K562 (cell line): ENCODE data around the gene SPDL1. TPM values are rescaled to one million over a fixed set of nuclear protein-coding genes. Genes with fewer than 3 reads are reported as not detected.

Source experiments
- ATAC-seq: fragments of 200-7000 bp; cut with Tn5 transposase; 3 replicates; pipeline ENCODE4 v1.9.1; 2020; ENCODE audit warnings: moderate library complexity
- BruUV-seq: library from RNA; stranded (reverse); fragments of 400-500 nt; replicated peaks from 2 replicates; lab custom pipeline; 2021; lab: Mats Ljungman, UMichigan
- CTCF ChIA-PET: fragments of 300-600 bp; formaldehyde crosslinking; extraction: SDS; loops from one replicate; lab custom pipeline; 2021; ENCODE audit warnings: low intra/inter-chr PET ratio; lab: Yijun Ruan, JAX
- POLR2A ChIA-PET: fragments of 300-600, 350-650 bp; sonication (Branson Sonifier 250); formaldehyde crosslinking; extraction: SDS; loops from one replicate; lab custom pipeline; 2021; ENCODE audit warnings: antibody characterized with exemption, inconsistent platforms; lab: Yijun Ruan, JAX
- DNase-seq, 4 experiments: peaks; one replicate each; pipeline versions ENCODE4 v3.0.0 to v3.0.0-alpha.2; 2011 to 2018; ENCODE audit warnings: low spot score in 3 of 4, mixed read lengths in 3 of 4; ENCODE audit errors: extremely low read depth in 1 of 4
- FAIRE-seq: peaks from 2 replicates; lab custom pipeline; 2011; peaks lifted over from hg19 to GRCh38; lab: Jason Lieb, UNC
- H2AFZ ChIP-seq: 2 replicates; pipeline ENCODE4 v1.6.0; 2011; ENCODE audit warnings: low read depth, low read length, control low read depth, inconsistent platforms
- H3K27ac ChIP-seq: fragments of 200-600 bp; 3 replicates; pipeline ENCODE4 v1.8.0; 2011; ENCODE audit warnings: low read depth, mild to moderate bottlenecking, control low read depth, inconsistent platforms, low read length, moderate library complexity, mixed read lengths; ENCODE audit errors: extremely low read depth
- H3K27me3 ChIP-seq, 2 experiments: fragments of 300-600 bp in 1 of 2; 2 replicates in 1 of 2; 3 replicates in 1 of 2; pipeline versions ENCODE4 v1.6.0 to v1.8.0; 2011; ENCODE audit warnings: inconsistent platforms in 2 of 2, low read length in 2 of 2, mild to moderate bottlenecking in 1 of 2, mixed read lengths in 1 of 2, moderate library complexity in 1 of 2; ENCODE audit not compliant: control insufficient read depth in 2 of 2, insufficient read depth in 2 of 2
- H3K36me3 ChIP-seq: fragments of 300-600 bp; 3 replicates; pipeline ENCODE4 v1.8.0; 2011; ENCODE audit warnings: mild to moderate bottlenecking, low read length, inconsistent platforms; ENCODE audit not compliant: control insufficient read depth, insufficient read depth
- H3K4me1 ChIP-seq, 2 experiments: fragments of 200-600 bp in 1 of 2; replicated peaks in 1 of 2; 2 replicates in 1 of 2; 3 replicates in 1 of 2; pipeline versions ENCODE4 v1.5.1 to v1.8.0; 2011; ENCODE audit warnings: inconsistent platforms in 2 of 2, low read length in 2 of 2, mild to moderate bottlenecking in 1 of 2, mixed read lengths in 1 of 2, moderate library complexity in 1 of 2; ENCODE audit not compliant: control insufficient read depth in 2 of 2, insufficient read depth in 2 of 2
- H3K4me2 ChIP-seq: 2 replicates; pipeline ENCODE4 v1.6.1; 2011; ENCODE audit warnings: low read length, control low read depth, inconsistent platforms, mixed read lengths; ENCODE audit not compliant: insufficient read depth
- H3K4me3 ChIP-seq: fragments of 200-600 bp; sonication (generic), shearing (Covaris generic); 2 replicates; pipeline ENCODE4 v1.5.1; 2016; ENCODE audit warnings: control low read depth, inconsistent platforms
- H3K79me2 ChIP-seq: fragments of 200-600 bp; 3 replicates; pipeline ENCODE4 v1.8.0; 2011; ENCODE audit warnings: low read length, inconsistent platforms; ENCODE audit not compliant: control insufficient read depth, insufficient read depth
- H3K9ac ChIP-seq, 2 experiments: 2 replicates each; pipeline versions ENCODE4 v1.6.0 to v1.6.1; 2011; ENCODE audit warnings: low read depth in 2 of 2, low read length in 2 of 2, control low read depth in 1 of 2, inconsistent platforms in 1 of 2, mild to moderate bottlenecking in 1 of 2, mixed read lengths in 1 of 2; ENCODE audit not compliant: insufficient read depth in 1 of 2
- H3K9me1 ChIP-seq: one replicate; pipeline ENCODE4 v1.6.0; 2011; ENCODE audit warnings: inconsistent platforms, mild to moderate bottlenecking, low read length, moderate library complexity; ENCODE audit not compliant: control insufficient read depth, insufficient read depth
- H3K9me3 ChIP-seq: replicated peaks from 2 replicates; pipeline ENCODE4 v1.5.1; 2011; ENCODE audit warnings: low read depth, low read length, inconsistent platforms; ENCODE audit not compliant: control insufficient read depth, insufficient read depth
- H4K20me1 ChIP-seq: replicated peaks from 2 replicates; pipeline ENCODE4 v1.6.1; 2011; ENCODE audit warnings: low read length, inconsistent platforms, mixed read lengths; ENCODE audit not compliant: control insufficient read depth, insufficient read depth
- E2F6 ChIP-seq, 2 experiments: IDR thresholded peaks; 2 replicates each; pipeline ENCODE4 v1.6.1; 2011; ENCODE audit warnings: borderline replicate concordance in 1 of 2, control low read depth in 1 of 2, low read depth in 1 of 2, low read length in 1 of 2, mild to moderate bottlenecking in 1 of 2, mixed read lengths in 1 of 2, moderate library complexity in 1 of 2; ENCODE audit not compliant: insufficient read depth in 1 of 2, insufficient read length in 1 of 2, poor library complexity in 1 of 2, severe bottlenecking in 1 of 2; ENCODE audit errors: extremely low read depth in 1 of 2
- ETV5 ChIP-seq: sonication (generic); formaldehyde crosslinking; IDR thresholded peaks from 2 replicates; pipeline ENCODE4 v1.4.0; 2020; ENCODE audit warnings: low read depth, mild to moderate bottlenecking, missing genetic modification reagents
- GABPB2 ChIP-seq: fragments of 250-450 bp; sonication (Bioruptor Pico); conservative IDR thresholded peaks from 2 replicates; pipeline ENCODE4 v1.5.1; 2021; ENCODE audit warnings: mild to moderate bottlenecking
- MTA3 ChIP-seq: fragments of 450-650 bp; formaldehyde crosslinking; IDR thresholded peaks from 2 replicates; pipeline ENCODE4 v1.6.1; 2017; ENCODE audit warnings: mild to moderate bottlenecking, borderline replicate concordance
- NONO ChIP-seq, 2 experiments: fragments of 200-400 bp in 1 of 2; fragments of 450-650 bp in 1 of 2; formaldehyde crosslinking in 1 of 2; IDR thresholded peaks; 2 replicates each; pipeline ENCODE4 v1.6.1; 2017; ENCODE audit warnings: low read depth in 2 of 2, mild to moderate bottlenecking in 2 of 2, moderate library complexity in 2 of 2, low read length in 1 of 2
- NRF1 ChIP-seq, 2 experiments: fragments of 450-650 bp; IDR thresholded peaks in 1 of 2; conservative IDR thresholded peaks in 1 of 2; 2 replicates each; pipeline ENCODE4 v1.6.1; 2014; ENCODE audit warnings: mild to moderate bottlenecking in 2 of 2
- PHF8 ChIP-seq: fragments of 200-600 bp; sonication (generic); IDR thresholded peaks from 2 replicates; pipeline ENCODE4 v1.6.1; 2012; ENCODE audit warnings: mixed run types, mild to moderate bottlenecking, inconsistent platforms, low read length, moderate library complexity, borderline replicate concordance
- RB1 ChIP-seq: fragments of 450-650 bp; IDR thresholded peaks from 2 replicates; pipeline ENCODE4 v1.6.1; 2017; ENCODE audit warnings: low read depth, mild to moderate bottlenecking
- RBFOX2 ChIP-seq: fragments of 200-400 bp; formaldehyde crosslinking; IDR thresholded peaks from 2 replicates; pipeline ENCODE4 v1.6.1; 2017; ENCODE audit warnings: low read depth, mild to moderate bottlenecking, low read length, moderate library complexity
- REST ChIP-seq, 2 experiments: fragments of 450-650 bp; formaldehyde crosslinking in 1 of 2; IDR thresholded peaks; 2 replicates each; pipeline versions ENCODE4 v1.4.0 to v1.6.1; 2014 to 2020; ENCODE audit warnings: mild to moderate bottlenecking in 2 of 2, borderline replicate concordance in 1 of 2, low read depth in 1 of 2
- RFX5 ChIP-seq: IDR thresholded peaks from 2 replicates; pipeline ENCODE4 v1.6.1; 2011; ENCODE audit warnings: low read depth, mild to moderate bottlenecking, improper control_type of control experiment, low read length
- SP1 ChIP-seq: sonication (generic); formaldehyde crosslinking; IDR thresholded peaks from 2 replicates; pipeline ENCODE4 v1.8.1; 2022; ENCODE audit warnings: mild to moderate bottlenecking, missing genetic modification reagents
- WGBS: fragments of 100-300 bp; shearing (Covaris generic); methylation state at CpG from one replicate; pipeline ENCODE4 v1.1.6; 2016; ENCODE audit warnings: low coverage, mixed read lengths; ENCODE audit not compliant: insufficient coverage; ENCODE audit errors: missing lambda C conversion rate; 5-methylcytosine and 5-hydroxymethylcytosine counted together
- in situ Hi-C: fragments of 300-500 bp; cut with MboI; formaldehyde crosslinking; loops from 4 replicates; pipeline ENCODE4 v1.15.0; 2018; ENCODE audit warnings: inconsistent platforms, mixed read lengths
- intact Hi-C: fragments of 100-400 bp; cut with micrococcal nuclease; formaldehyde crosslinking; loops from 2 replicates; pipeline ENCODE4 v1.14.2; 2022
- polyA plus RNA-seq, 8 experiments: library from polyadenylated mRNA; depleted of rRNA in 4 of 8; stranded (reverse) in 5 of 8; unstranded in 3 of 8; fragments of >200 nt; fragmentation: Nextera tagmentation in 2 of 8; fragmentation: Illumina TruSeq in 1 of 8; extraction: Ambion mirVana in 2 of 8; extraction: Trizol in 1 of 8; gene quantifications; 2 replicates each; pipeline versions ENCODE4 v1.2.1 to v1.2.3, GENCODE V29; 2011 to 2014; ENCODE audit warnings: inconsistent platforms in 1 of 8, missing spikeins in 1 of 8
- total RNA-seq, 7 experiments: library from RNA; depleted of rRNA in 6 of 7; stranded (reverse); fragments of >200 nt in 6 of 7; fragmentation: Illumina TruSeq in 2 of 7; extraction: Trizol in 2 of 7; gene quantifications; 2 replicates each; pipeline versions ENCODE4 v1.2.1 to v1.2.3, GENCODE V29; 2011 to 2021; ENCODE audit warnings: low replicate concordance in 1 of 7

The SPDL1 gene
- total and polyA plus RNA-seq, 9 of the 15 experiments (the other 6 are each of a cell fraction or from before 2014, with no cell fraction given) = 32.4 to 59.6 (median 49.0) TPM

- CTCF ChIA-PET = no interaction called here
- Histone ChIP-seq H3K4me3 (peak within 1 kb of the TSS; percentile 48), H3K27me3 (no peaks in the 10 kb centered on the region), H2AFZ (peak within 1 kb of the TSS; percentile 80), H4K20me1 (no peaks in the 10 kb centered on the region), H3K27ac (peak within 1 kb of the TSS; percentile 45; the same call in 2 of the 3 replicates), H3K9me3 (peaks cover 6% of the 10 kb centered on the region; the same call in 1 of the 2 replicates), H3K4me1 (peaks cover 0 to 16% of the 10 kb centered on the region in 2 experiments; a peak in 3 of 5 replicates), H3K4me2 (peak within 1 kb of the TSS; percentile 80), H3K9ac (peak within 1 kb of the TSS; percentile 36 to 85; a peak in 3 of 4 replicates), H3K36me3 (no peaks in the 10 kb centered on the region; the same call in 2 of the 3 replicates), H3K79me2 (no peaks in the 10 kb centered on the region; the same call in 2 of the 3 replicates), H3K9me1 (no peaks in the 10 kb centered on the region)
- ATAC-seq (peak; percentile 90), FAIRE-seq (no peak), DNase-seq (peak; percentile 25 to 47 (median 37))
- POLR2A ChIA-PET = no interaction called here
- in situ Hi-C loops = no loop called here
- intact Hi-C loops = no loop called here
- no TSS peak for BruUV-seq
- WGBS = 2% methylated on average over 33 of the region's 42 CpGs
- TF ChIP-seq RBFOX2 = peak; percentile 78
- no peak for TF ChIP-seq REST (IDR thresholded peaks at IDR 0.05; ENCODE audit: borderline replicate concordance)
- peak; percentile 59; the same call in 1 of the 2 replicates for TF ChIP-seq REST (CRISPR knock-in tag; IDR thresholded peaks at IDR 0.05; ENCODE audit: low read depth)
- TF ChIP-seq GABPB2 = no peak
- no peak for TF ChIP-seq RB1
- TF ChIP-seq PHF8 = peak; percentile 71; the same call in 1 of the 2 replicates
- TF ChIP-seq SP1 = peak; percentile 57; the same call in 1 of the 2 replicates
- TF ChIP-seq NRF1 (conservative IDR thresholded peaks at IDR 0.05 in 1 of 2, IDR thresholded peaks at IDR 0.05 in 1 of 2) = peak in 1 of 2 experiments; percentile 14; a peak in 2 of 4 replicates
- TF ChIP-seq ETV5 (CRISPR knock-in tag) = peak; percentile 33; the same call in 1 of the 2 replicates
- TF ChIP-seq NONO (IDR thresholded peaks at IDR 0.05; ENCODE audit: low read depth in 2 of 2, low read length in 1 of 2) = peak in 1 of 2 experiments; percentile 7; a peak in 1 of 4 replicates
- 0 out of 2 replicates have a peak, but pooled peaks have one; percentile 24 for TF ChIP-seq MTA3
- no peak for TF ChIP-seq RFX5
- peak; percentile 80 to 83 for TF ChIP-seq E2F6 (IDR thresholded peaks at IDR 0.05; ENCODE audit: borderline replicate concordance in 1 of 2, extremely low read depth in 1 of 2, insufficient read depth in 1 of 2, insufficient read length in 1 of 2, low read depth in 1 of 2, low read length in 1 of 2, poor library complexity in 1 of 2, severe bottlenecking in 1 of 2)
Measured at GRCh38 chr5:169637085-169637548, 53.5 kb downstream of the SPDL1 start, which contains the start of gene DOCK2. Gene DOCK2 (plus strand): TSS chr5:169637275. CDS start chr5:169637327, 52 bp downstream.
